GM18951 (cell line): ENCODE results near the gene CPEB3.
"Not testable (repeated sequence)": the region's sequence is repeated elsewhere in the genome, so short reads cannot be mapped to it uniquely, and the experiment has no call there.

Experiments
- POLR2A ChIP-seq: IDR thresholded peaks from 4 replicates; pipeline ENCODE4 v1.6.1; 2011; ENCODE audit warnings: mild to moderate bottlenecking; ENCODE audit not compliant: insufficient read length, insufficient read depth; ENCODE audit errors: extremely low read depth
- in situ Hi-C: fragments of 300-500 bp; cut with MboI; formaldehyde crosslinking; loops from one replicate; pipeline ENCODE4 v1.12.0; 2022; ENCODE audit warnings: low sequenced_read_pairs, mixed read lengths, inconsistent platforms; ENCODE audit not compliant: unreplicated experiment

Gene CPEB3

GRCh38 chr10:92131275-92131820 lies 159.5 kb downstream of the CPEB3 start:
- no peak for TF ChIP-seq POLR2A

GRCh38 chr10:92130622-92131274 lies 160.1 kb downstream of the CPEB3 start:
- no peak for TF ChIP-seq POLR2A
- in situ Hi-C loops, result no loop called here

More at GRCh38 chr10:92131275-92131820, 159.5 kb downstream of the CPEB3 start:
- in situ Hi-C loops, result no loop called here

- no peak for TF ChIP-seq POLR2A
- in situ Hi-C loops, result no loop called here
Observed at GRCh38 chr10:92126100-92126650, 164.7 kb downstream of the CPEB3 start.

GRCh38 chr10:92125144-92125543 lies 165.7 kb downstream of the CPEB3 start:
- in situ Hi-C loops, result no loop called here
- TF ChIP-seq POLR2A, result no peak

GRCh38 chr10:92124616-92125143 lies 166.2 kb downstream of the CPEB3 start:
- TF ChIP-seq POLR2A, result no peak
- in situ Hi-C loops, result no loop called here

GRCh38 chr10:92124020-92124419 lies 166.9 kb downstream of the CPEB3 start:
- in situ Hi-C loops, result no loop called here
- TF ChIP-seq POLR2A, result no peak

- TF ChIP-seq POLR2A, result no peak
- in situ Hi-C loops, result no loop called here
Observed at GRCh38 chr10:92122941-92123450, 167.9 kb downstream of the CPEB3 start.

- TF ChIP-seq POLR2A, result no peak
Observed at GRCh38 chr10:92121686-92122492, 169.0 kb downstream of the CPEB3 start.

GRCh38 chr10:92119340-92119739 lies 171.5 kb downstream of the CPEB3 start:
- TF ChIP-seq POLR2A, result no peak
- in situ Hi-C loops, result no loop called here

More at GRCh38 chr10:92121686-92122492, 169.0 kb downstream of the CPEB3 start:
- in situ Hi-C loops, result no loop called here

- in situ Hi-C loops, result not testable (repeated sequence)
Observed at GRCh38 chr10:92114917-92115316, 176.0 kb downstream of the CPEB3 start.

GRCh38 chr10:92113911-92114600 lies 176.8 kb downstream of the CPEB3 start:
- TF ChIP-seq POLR2A, result no peak
- in situ Hi-C loops, result no loop called here

- in situ Hi-C loops, result no loop called here
- no peak for TF ChIP-seq POLR2A
Observed at GRCh38 chr10:92112462-92112861, 178.4 kb downstream of the CPEB3 start.
